ENCODE results near the gene PLCXD3.

PLCXD3 gene

GRCh38 chr5:41542183-41542582 lies 31.8 kb upstream of the PLCXD3 start:
- H3K4me3 ChIP-seq (ENCODE audit: low read length), result no peak overlapping the region
- no peak overlapping the region for H3K9ac ChIP-seq (ENCODE audit: low read length)
- no peaks in the 10 kb centered on the region for H3K9me3 ChIP-seq (ENCODE audit: insufficient read depth, low read length)
- TF ChIP-seq, protein P1, sequence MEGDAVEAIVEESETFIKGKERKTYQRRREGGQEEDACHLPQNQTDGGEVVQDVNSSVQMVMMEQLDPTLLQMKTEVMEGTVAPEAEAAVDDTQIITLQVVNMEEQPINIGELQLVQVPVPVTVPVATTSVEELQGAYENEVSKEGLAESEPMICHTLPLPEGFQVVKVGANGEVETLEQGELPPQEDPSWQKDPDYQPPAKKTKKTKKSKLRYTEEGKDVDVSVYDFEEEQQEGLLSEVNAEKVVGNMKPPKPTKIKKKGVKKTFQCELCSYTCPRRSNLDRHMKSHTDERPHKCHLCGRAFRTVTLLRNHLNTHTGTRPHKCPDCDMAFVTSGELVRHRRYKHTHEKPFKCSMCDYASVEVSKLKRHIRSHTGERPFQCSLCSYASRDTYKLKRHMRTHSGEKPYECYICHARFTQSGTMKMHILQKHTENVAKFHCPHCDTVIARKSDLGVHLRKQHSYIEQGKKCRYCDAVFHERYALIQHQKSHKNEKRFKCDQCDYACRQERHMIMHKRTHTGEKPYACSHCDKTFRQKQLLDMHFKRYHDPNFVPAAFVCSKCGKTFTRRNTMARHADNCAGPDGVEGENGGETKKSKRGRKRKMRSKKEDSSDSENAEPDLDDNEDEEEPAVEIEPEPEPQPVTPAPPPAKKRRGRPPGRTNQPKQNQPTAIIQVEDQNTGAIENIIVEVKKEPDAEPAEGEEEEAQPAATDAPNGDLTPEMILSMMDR (IDR thresholded peaks at IDR 0.05; ENCODE audit: low read depth, low read length), result no peak
- TF ChIP-seq EZH2phosphoT487 (IDR thresholded peaks at IDR 0.05; ENCODE audit: low read depth), result no peak
- H4K20me1 ChIP-seq (ENCODE audit: insufficient read depth, low read length), result no peaks in the 10 kb centered on the region
- H3K79me2 ChIP-seq (ENCODE audit: low read length), result no peaks in the 10 kb centered on the region
- H3K36me3 ChIP-seq (replicated peaks; ENCODE audit: low read depth, low read length), result no peaks in the 10 kb centered on the region
- no peaks in the 10 kb centered on the region for H3K27me3 ChIP-seq (ENCODE audit: low read depth, low read length)
- H3K27ac ChIP-seq (ENCODE audit: low read length), result no peak overlapping the region
- H3K4me2 ChIP-seq (ENCODE audit: low read length), result no peak overlapping the region
- H3K4me1 ChIP-seq (ENCODE audit: low read length), result no peaks in the 10 kb centered on the region
- H2AFZ ChIP-seq (ENCODE audit: low read depth, low read length), result no peak overlapping the region

- no peak overlapping the region for H2AFZ ChIP-seq (ENCODE audit: low read depth, low read length)
- no peak overlapping the region for H3K4me2 ChIP-seq (ENCODE audit: low read length)
- no peaks in the 10 kb centered on the region for H3K27me3 ChIP-seq (ENCODE audit: low read depth, low read length)
- no peak overlapping the region for H3K4me3 ChIP-seq (ENCODE audit: low read length)
- TF ChIP-seq, protein P1 (IDR thresholded peaks at IDR 0.05; ENCODE audit: low read depth, low read length), result no peak
- no peak for TF ChIP-seq EZH2phosphoT487 (IDR thresholded peaks at IDR 0.05; ENCODE audit: low read depth)
- H3K9me3 ChIP-seq (ENCODE audit: insufficient read depth, low read length), result no peaks in the 10 kb centered on the region
- H3K4me1 ChIP-seq (ENCODE audit: low read length), result no peaks in the 10 kb centered on the region
- H3K27ac ChIP-seq (ENCODE audit: low read length), result no peak overlapping the region
- no peaks in the 10 kb centered on the region for H3K36me3 ChIP-seq (replicated peaks; ENCODE audit: low read depth, low read length)
- no peaks in the 10 kb centered on the region for H4K20me1 ChIP-seq (ENCODE audit: insufficient read depth, low read length)
- H3K9ac ChIP-seq (ENCODE audit: low read length), result no peak overlapping the region
- no peaks in the 10 kb centered on the region for H3K79me2 ChIP-seq (ENCODE audit: low read length)
Observed at GRCh38 chr5:41539454-41539853, 29.1 kb upstream of the PLCXD3 start.

GRCh38 chr5:41537581-41537980 lies 27.2 kb upstream of the PLCXD3 start:
- no peaks in the 10 kb centered on the region for H3K79me2 ChIP-seq (ENCODE audit: low read length)
- no peak overlapping the region for H2AFZ ChIP-seq (ENCODE audit: low read depth, low read length)
- H3K4me3 ChIP-seq (ENCODE audit: low read length), result no peak overlapping the region
- TF ChIP-seq, protein P1 (IDR thresholded peaks at IDR 0.05; ENCODE audit: low read depth, low read length), result no peak
- TF ChIP-seq EZH2phosphoT487 (IDR thresholded peaks at IDR 0.05; ENCODE audit: low read depth), result no peak
- H3K9me3 ChIP-seq (ENCODE audit: insufficient read depth, low read length), result no peaks in the 10 kb centered on the region
- H4K20me1 ChIP-seq (ENCODE audit: insufficient read depth, low read length), result no peaks in the 10 kb centered on the region
- no peak overlapping the region for H3K27ac ChIP-seq (ENCODE audit: low read length)
- H3K27me3 ChIP-seq (ENCODE audit: low read depth, low read length), result no peaks in the 10 kb centered on the region
- no peak overlapping the region for H3K4me2 ChIP-seq (ENCODE audit: low read length)
- H3K9ac ChIP-seq (ENCODE audit: low read length), result no peak overlapping the region
- H3K4me1 ChIP-seq (ENCODE audit: low read length), result no peaks in the 10 kb centered on the region
- no peaks in the 10 kb centered on the region for H3K36me3 ChIP-seq (replicated peaks; ENCODE audit: low read depth, low read length)

DNA sequence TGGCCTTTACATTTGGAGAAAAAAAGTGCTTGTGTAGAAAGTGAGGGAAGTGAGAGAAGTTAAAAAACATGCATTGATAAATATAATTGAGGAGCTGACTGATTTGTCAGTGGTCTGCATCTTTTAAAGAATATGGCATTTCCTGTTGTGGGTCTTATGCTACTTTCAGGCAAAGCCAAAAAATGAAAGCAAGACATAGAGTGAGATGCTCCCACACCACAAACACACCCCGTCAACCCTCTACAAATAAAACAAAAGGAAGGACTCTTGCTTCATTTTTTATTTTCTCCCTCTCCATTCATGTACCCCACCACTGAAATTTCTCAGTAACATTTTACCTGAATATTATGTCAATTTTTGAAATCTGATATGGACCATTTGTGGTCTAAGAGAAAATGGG lies 22.1 kb upstream of the PLCXD3 start:
- Histone ChIP-seq H3K27ac (ENCODE audit: low read length) (no peak overlapping the region), H2AFZ (ENCODE audit: low read depth, low read length) (no peak overlapping the region), H3K79me2 (ENCODE audit: low read length) (no peaks in the 10 kb centered on the region), H4K20me1 (ENCODE audit: insufficient read depth, low read length) (no peaks in the 10 kb centered on the region), H3K9me3 (ENCODE audit: insufficient read depth, low read length) (no peaks in the 10 kb centered on the region), H3K4me3 (ENCODE audit: low read length) (no peak overlapping the region), H3K4me2 (ENCODE audit: low read length) (no peak overlapping the region), H3K36me3 (replicated peaks; ENCODE audit: low read depth, low read length) (no peaks in the 10 kb centered on the region), H3K9ac (ENCODE audit: low read length) (no peak overlapping the region), H3K4me1 (ENCODE audit: low read length) (no peaks in the 10 kb centered on the region), H3K27me3 (ENCODE audit: low read depth, low read length) (no peaks in the 10 kb centered on the region)
- TF ChIP-seq, protein P1 (IDR thresholded peaks at IDR 0.05; ENCODE audit: low read depth, low read length), result no peak
- no peak for TF ChIP-seq EZH2phosphoT487 (IDR thresholded peaks at IDR 0.05; ENCODE audit: low read depth)
